Adrenal gland (tissue), 5 donors: Measurements from ENCODE around the gene PRKCH.

Experiments used
- CTCF ChIP-seq, 6 experiments: fragments of 450-650 bp in 4 of 6; fragments of 200-600 bp in 2 of 6; sonication (generic) in 1 of 6; IDR thresholded peaks; 1 replicate in 5 of 6; 2 replicates in 1 of 6; pipeline versions ENCODE4 v1.5.1 to v1.8.0; 2016 to 2021; ENCODE audit warnings: antibody characterized with exemption in 6 of 6, mild to moderate bottlenecking in 2 of 6, moderate library complexity in 1 of 6
- POLR2A ChIP-seq, 2 donors: fragments of 450-650 bp; IDR thresholded peaks; one replicate each; pipeline ENCODE4 v1.6.1; 2017; ENCODE audit warnings: antibody characterized with exemption in 2 of 2, mild to moderate bottlenecking in 2 of 2, moderate library complexity in 1 of 2
- donor health status: DM: no; HTN: no; CAD: no.

GRCh38 chr14:61406675-61407074 lies 85.3 kb downstream of the PRKCH start:
- TF ChIP-seq CTCF (IDR thresholded peaks at IDR 0.05), result no peak
- TF ChIP-seq POLR2A (IDR thresholded peaks at IDR 0.05), result no peak
